ENCODE results near the gene TMEM250.

TMEM250 gene

DNA sequence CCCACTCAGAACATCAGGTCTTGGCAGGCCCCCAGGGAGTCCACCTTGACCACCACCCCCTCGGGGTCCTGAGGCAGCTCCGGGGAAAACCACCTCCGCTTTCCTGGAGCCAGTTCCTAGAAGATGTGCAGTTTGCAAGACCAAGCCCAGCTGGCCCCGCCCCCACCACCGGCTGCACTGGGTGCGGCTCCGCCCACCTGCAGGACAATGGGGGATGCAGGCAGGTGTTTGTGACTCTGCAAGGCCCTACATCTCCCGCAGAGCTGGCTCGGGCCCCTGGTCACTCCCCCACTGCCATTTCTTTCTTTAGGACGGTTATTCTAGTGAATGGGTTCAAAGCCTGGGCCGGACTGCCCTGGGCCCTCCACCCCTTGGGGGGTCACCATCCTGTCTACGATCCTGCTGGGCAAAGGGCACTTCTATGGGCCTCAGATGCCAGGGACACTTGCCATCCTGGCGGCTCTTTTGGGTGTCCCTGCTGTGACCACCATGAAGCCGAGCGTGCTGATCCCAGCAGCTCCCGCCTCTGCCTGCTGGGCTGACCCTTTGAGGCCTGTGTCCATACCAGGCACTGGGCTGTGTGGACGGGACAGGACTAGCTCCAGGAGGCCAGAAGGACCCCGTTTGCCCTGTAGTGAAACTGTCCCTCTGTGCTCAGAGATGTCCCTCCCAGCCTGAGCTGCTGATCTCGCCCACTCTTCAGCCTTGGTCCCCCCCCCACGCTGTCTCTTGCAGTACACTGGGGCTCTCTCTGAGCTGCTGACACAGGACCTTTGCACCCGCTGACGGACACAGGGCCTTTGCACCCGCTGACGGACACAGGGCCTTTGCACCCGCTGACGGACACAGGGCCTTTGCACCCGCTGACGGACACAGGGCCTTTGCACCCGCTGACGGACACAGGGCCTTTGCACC is 17.7 kb downstream of the TMEM250 start:
- H3K4me3 ChIP-seq (ENCODE audit: low read depth, low read length) = no peak overlapping the region
- no peak for DNase-seq (ENCODE audit: low read depth)
- no peak for TF ChIP-seq CTCF (IDR thresholded peaks at IDR 0.05; ENCODE audit: low read depth, low read length, missing control alignments)

DNA sequence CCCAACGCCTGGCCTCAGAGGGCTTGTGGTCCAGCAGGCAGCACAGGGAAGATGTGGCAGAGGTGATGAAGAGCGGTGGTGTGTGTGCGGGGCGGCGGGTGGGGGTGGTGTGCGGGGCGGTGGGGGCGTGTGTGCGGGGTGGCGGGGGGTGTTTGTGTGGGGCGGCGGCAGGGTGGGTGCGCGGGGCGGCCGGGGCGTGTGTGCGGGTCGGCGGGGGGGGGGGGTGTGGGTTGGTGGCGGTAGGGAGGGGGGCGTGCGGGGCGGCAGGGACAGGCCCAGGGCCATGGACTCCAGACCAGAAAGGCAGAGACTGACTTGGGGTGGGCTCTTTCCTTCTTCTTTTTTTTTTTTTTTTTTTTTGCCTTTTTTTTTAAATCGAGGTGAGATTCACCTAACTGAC is 19.1 kb downstream of the TMEM250 start:
- no peak overlapping the region for H3K4me3 ChIP-seq (ENCODE audit: low read depth, low read length)
- no peak for DNase-seq (ENCODE audit: low read depth)
- no peak for TF ChIP-seq CTCF (IDR thresholded peaks at IDR 0.05; ENCODE audit: low read depth, low read length, missing control alignments)

DNA sequence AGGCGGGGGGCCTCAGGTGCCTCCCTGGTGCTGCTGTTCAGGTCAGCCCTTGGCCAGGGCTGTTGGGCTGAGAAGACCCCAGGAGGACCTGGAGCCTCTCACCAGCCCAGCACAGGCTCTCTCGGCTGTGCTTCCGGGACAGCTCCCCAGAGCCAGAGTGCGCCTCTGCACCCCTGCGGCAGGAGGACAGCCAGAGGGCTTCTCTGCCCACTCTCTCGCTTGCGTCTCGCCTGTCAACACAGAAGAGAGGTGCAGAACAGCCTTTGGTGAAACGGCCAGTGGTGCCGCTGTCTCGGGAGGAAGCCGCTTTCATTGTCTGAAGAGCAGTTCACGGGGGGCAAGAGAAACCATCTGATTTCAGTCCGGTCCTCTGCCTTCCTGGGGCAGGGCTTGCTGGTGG is 19.8 kb downstream of the TMEM250 start:
- TF ChIP-seq CTCF (IDR thresholded peaks at IDR 0.05; ENCODE audit: low read depth, low read length, missing control alignments) = no peak
- no peak for DNase-seq (ENCODE audit: low read depth)

GRCh38 chr9:136098210-136098609 is 20.5 kb downstream of the TMEM250 start:
- no peak overlapping the region for H3K4me3 ChIP-seq (ENCODE audit: low read depth, low read length)
- no peak for TF ChIP-seq CTCF (IDR thresholded peaks at IDR 0.05; ENCODE audit: low read depth, low read length, missing control alignments)
- DNase-seq (ENCODE audit: low read depth) = no peak

More for the DNA sequence above, 19.8 kb downstream of the TMEM250 start:
- H3K4me3 ChIP-seq (ENCODE audit: low read depth, low read length) = no peak overlapping the region

DNA sequence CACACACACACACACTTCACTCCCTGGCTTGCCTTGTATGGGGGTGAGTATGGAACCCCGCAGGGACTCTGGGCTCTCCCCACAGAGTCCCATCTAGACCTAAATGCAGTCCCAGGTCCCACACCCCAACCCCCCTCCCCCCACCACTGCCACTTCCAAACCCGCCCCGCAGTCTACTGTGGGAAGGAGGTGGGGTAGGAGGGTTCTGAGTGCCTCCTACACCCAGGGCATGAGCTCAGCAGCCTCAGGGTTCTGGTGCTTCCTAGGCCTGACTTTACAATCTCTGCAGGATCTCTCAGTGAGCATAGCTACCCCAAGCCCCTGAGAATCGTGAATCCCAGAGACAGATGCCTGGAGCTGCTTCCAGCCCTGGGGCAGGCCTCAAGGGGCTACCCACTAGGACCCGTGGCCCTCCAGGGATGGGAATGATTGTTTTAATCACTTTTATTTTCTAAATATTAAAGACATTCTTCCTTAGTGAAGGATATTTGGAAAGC is 22.1 kb downstream of the TMEM250 start:
- H3K4me3 ChIP-seq (ENCODE audit: low read depth, low read length) = no peak overlapping the region
- no peak for DNase-seq (ENCODE audit: low read depth)

More for the DNA sequence above, 22.1 kb downstream of the TMEM250 start:
- TF ChIP-seq CTCF (IDR thresholded peaks at IDR 0.05; ENCODE audit: low read depth, low read length, missing control alignments) = no peak
